Spinal cord (tissue), 4 donors: ENCODE measurements around the gene C10orf95. TPM values are rescaled to one million over a fixed set of nuclear protein-coding genes. Genes with fewer than 3 reads are reported as not detected.

Experiments
- polyA plus RNA-seq, 2 donors: library from polyadenylated mRNA; unstranded; fragments of 120-200 nt; gene quantifications; one replicate each; pipeline ENCODE4 v1.2.1, GENCODE V29; 2013; ENCODE audit not compliant: insufficient read length in 2 of 2
- small RNA-seq: library from RNA; depleted of rRNA; stranded (forward); fragments of <200 nt; gene quantifications from one replicate; pipeline ENCODE3, GENCODE V24; 2014; ENCODE audit warnings: low replicate concordance
- total RNA-seq, 2 donors: library from RNA; depleted of rRNA in 1 of 2; stranded (reverse); fragments of 120-200 nt in 1 of 2; fragments of >200 nt in 1 of 2; gene quantifications; one replicate each; pipeline versions ENCODE4 v1.2.3 to v1.2.4, GENCODE V29; 2013 to 2014

Gene C10orf95
- total and polyA plus RNA-seq, 4 donors: 0.28 to 1.7 (median 0.95) TPM; not detected in 1

Small RNA genes lying within 50 kb of the gene (small RNA-seq; reads per million reads assigned to genes)
- 1,694 reads per million, percentile 100 among the genes with 10 or more reads in this experiment for gene MIR146B

Other genes with a start within 250 kb of the C10orf95 start
- under 1 TPM; 0.40 to 0.50 TPM for gene ELOVL3, start 225.2 kb downstream of the C10orf95 start, total RNA-seq
- under 1 TPM in 1 of 2 donors, not detected in 1; 0.42 TPM for gene ELOVL3, start 225.2 kb downstream of the C10orf95 start, polyA plus RNA-seq
- gene PITX3, start 210.0 kb downstream of the C10orf95 start, total RNA-seq: 1 to 10 TPM in 1 of 2 donors, not detected in 1; 1.6 TPM
- gene PITX3, start 210.0 kb downstream of the C10orf95 start, polyA plus RNA-seq: under 1 TPM; 0.14 to 0.22 TPM
- gene GBF1, start 206.0 kb downstream of the C10orf95 start, total RNA-seq: 10 to 100 TPM; 29.0 to 35.5 TPM
- 10 to 100 TPM; 59.1 to 60.4 TPM for gene GBF1, start 206.0 kb downstream of the C10orf95 start, polyA plus RNA-seq
- 10 to 100 TPM in 1 of 2 donors, 1 to 10 TPM in 1; 6.4 to 16.6 TPM for gene NFKB2, start 55.8 kb downstream of the C10orf95 start, total RNA-seq
- 10 to 100 TPM in 1 of 2 donors, 1 to 10 TPM in 1; 9.1 to 15.4 TPM for gene NFKB2, start 55.8 kb downstream of the C10orf95 start, polyA plus RNA-seq
- gene PSD, start 32.8 kb downstream of the C10orf95 start, total RNA-seq: 10 to 100 TPM; 32.7 to 39.6 TPM
- 100 to 1,000 TPM; 132 to 151 TPM for gene PSD, start 32.8 kb downstream of the C10orf95 start, polyA plus RNA-seq
- gene FBXL15, start 30.7 kb downstream of the C10orf95 start, total RNA-seq: 10 to 100 TPM; 10.0 to 14.7 TPM
- gene FBXL15, start 30.7 kb downstream of the C10orf95 start, polyA plus RNA-seq: 10 to 100 TPM; 33.9 to 35.2 TPM
- 100 to 1,000 TPM in 1 of 2 donors, 10 to 100 TPM in 1; 87.2 to 120 TPM for gene CUEDC2, start 19.0 kb downstream of the C10orf95 start, total RNA-seq
- gene CUEDC2, start 19.0 kb downstream of the C10orf95 start, polyA plus RNA-seq: 100 to 1,000 TPM; 154 to 168 TPM
- 100 to 1,000 TPM; 113 to 134 TPM for gene ACTR1A, start 51.2 kb upstream of the C10orf95 start, total RNA-seq
- 100 to 1,000 TPM; 175 to 177 TPM for gene ACTR1A, start 51.2 kb upstream of the C10orf95 start, polyA plus RNA-seq
- gene SUFU, start 52.4 kb upstream of the C10orf95 start, total RNA-seq: 10 to 100 TPM in 1 of 2 donors, 1 to 10 TPM in 1; 6.8 to 11.0 TPM
- 10 to 100 TPM; 24.8 to 27.0 TPM for gene SUFU, start 52.4 kb upstream of the C10orf95 start, polyA plus RNA-seq
- 10 to 100 TPM; 42.2 to 59.8 TPM for gene TRIM8, start 192.9 kb upstream of the C10orf95 start, total RNA-seq
- 100 to 1,000 TPM; 144 to 156 TPM for gene TRIM8, start 192.9 kb upstream of the C10orf95 start, polyA plus RNA-seq